Neutrophil (primary cell): ENCODE data around the gene OR2B6.

ENCODE experiments used
- H3K27ac ChIP-seq: fragments of 200-600 bp; sonication (generic); 2 replicates; pipeline ENCODE4 v1.5.1; 2016; ENCODE audit warnings: mild to moderate bottlenecking, moderate library complexity
- H3K27me3 ChIP-seq: fragments of 200-600 bp; sonication (generic); 2 replicates; pipeline ENCODE4 v1.6.0; 2016; ENCODE audit warnings: mild to moderate bottlenecking
- H3K36me3 ChIP-seq: fragments of 200-600 bp; sonication (generic); 2 replicates; pipeline ENCODE4 v1.5.1; 2017
- H3K4me1 ChIP-seq, 2 experiments: fragments of 200-600 bp in 1 of 2; sonication (generic) in 1 of 2; 1 replicate in 1 of 2; 2 replicates in 1 of 2; pipeline versions ENCODE4 v1.5.1 to v1.6.1; 2013 to 2016; ENCODE audit warnings: low read depth in 1 of 2, low read length in 1 of 2, mild to moderate bottlenecking in 1 of 2, moderate library complexity in 1 of 2; ENCODE audit not compliant: control insufficient read depth in 1 of 2, insufficient read depth in 1 of 2
- H3K4me3 ChIP-seq, 2 experiments: fragments of 200-600 bp in 1 of 2; sonication (generic) in 1 of 2; 1 replicate in 1 of 2; 2 replicates in 1 of 2; pipeline ENCODE4 v1.5.1; 2013 to 2016; ENCODE audit warnings: low read depth in 1 of 2, low read length in 1 of 2, mild to moderate bottlenecking in 1 of 2, moderate library complexity in 1 of 2
- H3K9me3 ChIP-seq: fragments of 200-600 bp; sonication (generic); 2 replicates; pipeline ENCODE4 v1.5.1; 2016
- CTCF ChIP-seq: fragments of 200-600 bp; sonication (generic); IDR thresholded peaks from 2 replicates; pipeline ENCODE4 v1.5.1; 2016; ENCODE audit warnings: antibody characterized with exemption

The OR2B6 gene

DNA sequence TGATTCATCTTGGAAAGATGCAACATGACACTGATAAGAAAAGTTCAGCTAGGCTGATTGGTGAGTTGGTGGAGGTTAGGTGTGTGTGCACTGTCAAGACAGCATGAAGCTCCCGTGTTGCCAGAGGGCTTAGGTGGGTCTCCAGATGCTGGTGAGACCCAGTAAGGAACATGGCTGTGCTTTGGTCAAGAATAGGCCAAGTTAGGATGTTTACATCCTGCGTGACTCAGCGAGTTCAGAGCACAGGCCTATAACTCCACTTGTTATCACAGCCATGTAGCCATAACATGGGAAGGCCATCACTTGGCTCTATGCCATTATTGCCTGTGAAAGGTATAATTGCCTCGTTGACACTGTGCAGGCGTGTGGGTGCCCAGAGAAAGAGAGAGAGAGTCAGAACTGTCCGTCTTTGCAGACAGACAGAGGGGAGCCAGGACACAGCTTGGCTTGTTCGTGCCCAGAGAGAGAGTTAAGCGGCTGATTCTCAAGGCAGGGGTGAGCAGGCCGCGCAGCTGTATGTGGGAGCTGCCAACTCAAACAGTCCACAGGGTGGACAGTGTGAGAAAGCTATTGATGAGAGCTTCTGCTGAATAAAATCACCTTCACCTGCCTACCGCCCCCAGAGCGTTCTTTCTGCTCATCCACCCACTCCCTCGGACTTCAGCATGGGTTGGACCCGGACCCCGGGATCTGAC is 43.5 kb downstream of the OR2B6 start:
- Histone ChIP-seq H3K9me3 (no peaks in the 10 kb centered on the region), H3K27ac (no peak overlapping the region), H3K27me3 (peaks cover 9% of the 10 kb centered on the region), H3K4me1 (no peaks in the 10 kb centered on the region), H3K4me3 (no peak overlapping the region), H3K36me3 (no peaks in the 10 kb centered on the region)
- no peak for TF ChIP-seq CTCF

DNA sequence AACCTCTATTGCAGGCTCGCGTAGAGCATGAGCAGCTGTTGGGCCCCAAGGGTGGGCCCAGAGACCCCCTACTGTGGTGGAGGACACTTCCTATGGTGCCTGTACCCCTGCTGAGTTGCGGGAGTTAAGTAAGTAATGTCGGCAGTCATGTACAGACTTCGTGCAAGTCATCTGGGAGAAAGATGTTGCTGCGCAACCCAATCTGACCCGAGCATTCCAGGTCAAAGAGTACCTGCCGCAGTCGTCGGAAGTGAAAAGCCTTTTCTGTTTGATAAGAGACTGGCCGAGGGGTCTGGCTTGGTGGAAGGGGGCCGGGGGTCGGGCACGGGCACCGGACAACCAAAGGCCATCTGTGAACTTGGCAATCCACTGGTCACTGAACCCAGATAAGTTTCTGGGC is 44.3 kb downstream of the OR2B6 start:
- Histone ChIP-seq H3K36me3 (no peaks in the 10 kb centered on the region), H3K9me3 (no peaks in the 10 kb centered on the region), H3K4me3 (no peak overlapping the region), H3K27me3 (peaks cover 7% of the 10 kb centered on the region), H3K4me1 (no peaks in the 10 kb centered on the region), H3K27ac (no peak overlapping the region)
- TF ChIP-seq CTCF = no peak

GRCh38 chr6:28001751-28002150 is 44.7 kb downstream of the OR2B6 start:
- TF ChIP-seq CTCF = no peak

GRCh38 chr6:28002161-28002560 is 45.1 kb downstream of the OR2B6 start:
- no peak for TF ChIP-seq CTCF
- Histone ChIP-seq H3K4me1 (no peaks in the 10 kb centered on the region), H3K36me3 (no peaks in the 10 kb centered on the region), H3K9me3 (no peaks in the 10 kb centered on the region), H3K27ac (no peak overlapping the region), H3K27me3 (peaks cover 7% of the 10 kb centered on the region), H3K4me3 (no peak overlapping the region)

More at GRCh38 chr6:28001751-28002150, 44.7 kb downstream of the OR2B6 start:
- Histone ChIP-seq H3K36me3 (no peaks in the 10 kb centered on the region), H3K27ac (no peak overlapping the region), H3K4me1 (no peaks in the 10 kb centered on the region), H3K4me3 (no peak overlapping the region), H3K27me3 (peaks cover 7% of the 10 kb centered on the region), H3K9me3 (no peaks in the 10 kb centered on the region)

- Histone ChIP-seq H3K27me3 (peaks cover 7% of the 10 kb centered on the region), H3K27ac (no peak overlapping the region), H3K4me1 (no peaks in the 10 kb centered on the region), H3K9me3 (no peaks in the 10 kb centered on the region), H3K36me3 (no peaks in the 10 kb centered on the region), H3K4me3 (no peak overlapping the region)
- no peak for TF ChIP-seq CTCF
Observed at GRCh38 chr6:28003059-28003458, 46.0 kb downstream of the OR2B6 start.
